Thyroid gland (tissue), 4 donors: ENCODE results near the gene GSN.

Source experiments
- POLR2A ChIP-seq, 2 donors: fragments of 450-650 bp; IDR thresholded peaks; one replicate each; pipeline ENCODE4 v1.6.1; 2017; ENCODE audit warnings: antibody characterized with exemption in 2 of 2, mild to moderate bottlenecking in 2 of 2, moderate library complexity in 1 of 2
- TF ChIP-seq, protein P1 (sequence below), 6 experiments: fragments of 200-600 bp in 3 of 6; fragments of 450-650 bp in 3 of 6; sonication (generic) in 3 of 6; IDR thresholded peaks; one replicate each; pipeline ENCODE4 v1.5.1; 2016 to 2019; ENCODE audit warnings: antibody characterized with exemption in 6 of 6, mild to moderate bottlenecking in 2 of 6, inconsistent platforms in 1 of 6, moderate library complexity in 1 of 6

GRCh38 chr9:121310571-121310970 is 42.6 kb downstream of the GSN start:
- TF ChIP-seq, protein P1, sequence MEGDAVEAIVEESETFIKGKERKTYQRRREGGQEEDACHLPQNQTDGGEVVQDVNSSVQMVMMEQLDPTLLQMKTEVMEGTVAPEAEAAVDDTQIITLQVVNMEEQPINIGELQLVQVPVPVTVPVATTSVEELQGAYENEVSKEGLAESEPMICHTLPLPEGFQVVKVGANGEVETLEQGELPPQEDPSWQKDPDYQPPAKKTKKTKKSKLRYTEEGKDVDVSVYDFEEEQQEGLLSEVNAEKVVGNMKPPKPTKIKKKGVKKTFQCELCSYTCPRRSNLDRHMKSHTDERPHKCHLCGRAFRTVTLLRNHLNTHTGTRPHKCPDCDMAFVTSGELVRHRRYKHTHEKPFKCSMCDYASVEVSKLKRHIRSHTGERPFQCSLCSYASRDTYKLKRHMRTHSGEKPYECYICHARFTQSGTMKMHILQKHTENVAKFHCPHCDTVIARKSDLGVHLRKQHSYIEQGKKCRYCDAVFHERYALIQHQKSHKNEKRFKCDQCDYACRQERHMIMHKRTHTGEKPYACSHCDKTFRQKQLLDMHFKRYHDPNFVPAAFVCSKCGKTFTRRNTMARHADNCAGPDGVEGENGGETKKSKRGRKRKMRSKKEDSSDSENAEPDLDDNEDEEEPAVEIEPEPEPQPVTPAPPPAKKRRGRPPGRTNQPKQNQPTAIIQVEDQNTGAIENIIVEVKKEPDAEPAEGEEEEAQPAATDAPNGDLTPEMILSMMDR (IDR thresholded peaks at IDR 0.05) = no peak
- no peak for TF ChIP-seq POLR2A (IDR thresholded peaks at IDR 0.05)
